ENCODE data around the gene RAPSN. TPM values are rescaled to one million over a fixed set of nuclear protein-coding genes. Genes with fewer than 3 reads are reported as not detected.

RAPSN gene
- polyA plus RNA-seq (2012; ENCODE audit: low read depth, missing spikeins), result not detected

DNA sequence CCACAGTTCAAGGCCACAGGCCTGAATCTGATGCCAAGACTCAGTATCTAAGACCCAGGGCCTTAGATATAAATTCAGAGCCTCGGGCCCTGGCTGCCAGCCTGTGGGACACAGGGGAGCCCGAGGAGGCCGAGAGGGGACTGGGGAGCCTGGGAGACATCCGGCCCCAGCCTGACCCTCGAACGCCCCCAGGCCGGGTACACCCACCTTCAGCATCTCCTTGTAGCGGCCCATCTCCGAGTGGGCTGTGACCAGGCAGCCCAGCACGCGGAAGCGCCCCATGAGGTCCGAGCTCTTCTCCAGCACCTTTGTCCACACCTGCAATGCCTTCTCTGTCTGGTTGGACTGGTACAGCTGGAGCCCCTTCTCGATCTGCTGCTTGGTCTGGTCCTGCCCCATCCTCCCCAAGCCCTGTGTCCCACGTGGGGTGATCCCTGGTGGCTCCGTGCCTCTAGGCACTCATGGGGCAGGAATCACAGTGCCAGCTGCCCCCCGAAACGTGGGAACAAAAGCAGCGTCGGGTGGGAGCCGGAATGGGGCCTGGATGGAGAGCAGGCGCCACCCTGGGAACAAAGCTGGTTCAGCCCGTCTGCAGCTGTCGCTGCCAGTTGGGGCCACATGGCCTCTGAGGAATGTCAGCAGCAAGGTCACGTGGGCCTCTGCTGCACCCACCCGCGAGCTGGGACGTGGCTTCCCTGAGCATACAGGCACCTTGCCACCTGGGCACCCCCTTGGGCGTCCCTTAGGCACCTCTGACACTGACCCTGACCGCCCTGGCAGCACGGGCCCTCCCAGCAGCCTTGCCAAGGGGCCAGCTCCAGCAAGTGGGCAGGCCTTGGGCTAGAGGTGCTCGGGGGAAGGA lies at the start of gene RAPSN:
Gene RAPSN, minus strand, starts transcription at position 571 of the 862 bp plus-strand sequence. Its CDS starts 172 bp downstream, at position 399.
- FAIRE-seq (no peak), DNase-seq (ENCODE audit: insufficient read length, low spot score) (no peak)
- no peak for TF ChIP-seq POU2F2 (IDR thresholded peaks at IDR 0.05; ENCODE audit: low read depth, low read length)
- no peak for TF ChIP-seq SPI1 (IDR thresholded peaks at IDR 0.05; ENCODE audit: low read depth, low read length)
- no peak for TF ChIP-seq TAF1 (IDR thresholded peaks at IDR 0.05; ENCODE audit: low read depth, low read length)
- TF ChIP-seq POLR2AphosphoS5 (IDR thresholded peaks at IDR 0.05; ENCODE audit: low read depth, low read length), result no peak
- TF ChIP-seq PAX5 (IDR thresholded peaks at IDR 0.05; ENCODE audit: insufficient read depth, low read length, severe bottlenecking), result no peak
- no peak for TF ChIP-seq POLR2A (IDR thresholded peaks at IDR 0.05; ENCODE audit: low read depth, low read length)

GRCh38 chr11:47498149-47498548 lies 49.2 kb upstream of the RAPSN start:
- FAIRE-seq, result no peak
- DNase-seq (ENCODE audit: insufficient read length, low spot score), result no peak
- TF ChIP-seq TAF1 (IDR thresholded peaks at IDR 0.05; ENCODE audit: low read depth, low read length), result no peak
- TF ChIP-seq POLR2AphosphoS5 (IDR thresholded peaks at IDR 0.05; ENCODE audit: low read depth, low read length), result no peak
- TF ChIP-seq POLR2A (IDR thresholded peaks at IDR 0.05; ENCODE audit: low read depth, low read length), result no peak
- no peak for TF ChIP-seq PAX5 (IDR thresholded peaks at IDR 0.05; ENCODE audit: insufficient read depth, low read length, severe bottlenecking)
- TF ChIP-seq POU2F2 (IDR thresholded peaks at IDR 0.05; ENCODE audit: low read depth, low read length), result no peak
- no peak for TF ChIP-seq SPI1 (IDR thresholded peaks at IDR 0.05; ENCODE audit: low read depth, low read length)

DNA sequence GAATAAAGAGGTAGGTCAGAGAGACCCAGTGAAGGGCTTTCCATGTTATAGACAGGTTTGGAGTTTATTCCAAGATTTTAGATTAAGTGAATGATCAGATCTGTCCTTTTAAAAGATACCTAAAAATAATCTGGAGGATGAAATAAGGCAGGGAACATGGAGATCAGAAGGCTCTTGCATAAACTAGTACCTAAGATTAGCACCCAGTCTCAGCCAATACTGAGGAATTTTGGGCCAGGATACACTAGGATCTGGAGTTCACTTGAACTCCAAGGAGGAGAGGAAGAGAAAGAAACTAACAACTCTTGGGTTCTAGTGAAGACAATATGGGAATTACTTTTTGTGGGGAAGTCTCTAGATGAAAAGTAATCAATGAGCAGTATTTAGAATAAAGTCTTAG lies 47.9 kb upstream of the RAPSN start:
- FAIRE-seq, result no peak
- DNase-seq (ENCODE audit: insufficient read length, low spot score), result no peak
- TF ChIP-seq SPI1 (IDR thresholded peaks at IDR 0.05; ENCODE audit: low read depth, low read length) (no peak), POLR2A (IDR thresholded peaks at IDR 0.05; ENCODE audit: low read depth, low read length) (no peak), TAF1 (IDR thresholded peaks at IDR 0.05; ENCODE audit: low read depth, low read length) (no peak), POU2F2 (IDR thresholded peaks at IDR 0.05; ENCODE audit: low read depth, low read length) (no peak), POLR2AphosphoS5 (IDR thresholded peaks at IDR 0.05; ENCODE audit: low read depth, low read length) (no peak), PAX5 (IDR thresholded peaks at IDR 0.05; ENCODE audit: insufficient read depth, low read length, severe bottlenecking) (no peak)

DNA sequence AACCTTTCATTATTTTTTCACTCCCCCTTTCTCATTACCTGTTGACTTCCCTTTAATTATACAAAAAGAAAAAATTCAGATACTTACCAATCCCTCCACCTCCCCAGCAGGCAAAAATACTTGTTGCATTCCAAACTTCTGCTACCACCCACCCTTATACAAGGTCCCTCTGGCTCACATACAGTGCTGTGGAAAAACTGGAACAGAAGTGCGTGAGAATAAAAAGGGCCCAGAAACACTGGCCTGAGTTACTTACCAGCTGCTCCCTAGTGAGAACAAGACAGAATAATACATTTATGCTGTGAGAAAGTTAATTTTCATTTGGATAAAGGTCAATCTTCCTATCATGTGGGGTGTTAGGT lies 46.9 kb upstream of the RAPSN start:
- FAIRE-seq, result no peak
- TF ChIP-seq PAX5 (IDR thresholded peaks at IDR 0.05; ENCODE audit: insufficient read depth, low read length, severe bottlenecking), result no peak

DNA sequence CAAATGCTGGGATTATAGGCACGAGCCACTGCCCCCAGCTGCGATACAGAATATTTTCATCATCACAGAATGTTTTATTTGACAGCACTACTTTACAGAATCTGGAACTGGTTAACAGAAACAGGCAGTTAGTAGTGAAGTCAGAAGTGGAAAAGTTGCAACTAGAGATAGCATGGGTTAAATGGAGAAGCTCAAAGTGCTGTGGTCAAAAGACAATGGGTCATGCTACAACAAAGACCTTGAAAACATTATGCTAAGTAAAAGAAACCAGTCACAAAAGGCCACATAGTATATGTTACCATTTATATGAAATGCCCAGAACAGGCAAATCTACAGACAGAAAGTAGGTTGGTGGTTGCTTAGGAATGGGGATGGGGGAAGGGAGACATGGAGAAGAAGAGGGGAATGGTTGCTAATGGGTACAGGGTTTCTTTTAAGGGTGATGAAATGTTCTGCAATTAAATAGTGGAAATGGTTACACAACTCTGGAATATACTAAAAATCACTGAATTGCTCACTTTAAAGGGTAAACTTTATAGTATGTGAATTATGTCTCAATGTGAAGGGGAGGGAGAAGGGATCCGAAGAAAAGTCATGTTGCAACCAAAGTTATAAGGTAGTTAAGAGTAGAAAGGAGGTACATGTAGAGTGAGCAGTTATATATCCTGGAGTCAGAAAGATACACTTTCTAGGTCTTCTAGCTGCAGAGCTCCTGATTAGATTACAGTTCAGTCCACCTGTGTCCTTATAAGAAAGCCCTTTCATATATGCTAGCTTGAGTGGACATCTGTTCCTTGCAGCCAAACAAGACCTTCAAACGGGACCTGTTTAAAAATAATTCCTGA lies 46.3 kb upstream of the RAPSN start:
- DNase-seq (ENCODE audit: insufficient read length, low spot score), result no peak

More for the DNA sequence above, 46.9 kb upstream of the RAPSN start:
- no peak for DNase-seq (ENCODE audit: insufficient read length, low spot score)

DNA sequence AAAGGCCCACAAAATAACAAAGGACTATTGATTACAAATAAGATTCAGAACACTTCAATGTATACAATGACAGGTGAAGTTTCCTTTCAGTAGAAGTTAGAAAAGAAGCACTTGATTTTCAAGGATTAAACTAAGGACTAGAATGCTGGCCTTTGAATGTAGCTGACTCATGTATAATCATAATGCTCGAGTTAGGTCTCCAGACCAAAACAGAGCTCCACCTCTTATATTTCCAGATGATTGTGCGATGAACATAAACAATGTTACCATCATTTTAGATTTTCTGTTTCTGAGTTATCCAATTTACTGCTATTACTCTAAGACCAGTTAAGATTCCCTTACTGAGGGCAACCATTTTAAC lies 40.4 kb upstream of the RAPSN start:
- DNase-seq (ENCODE audit: insufficient read length, low spot score) (no peak), FAIRE-seq (no peak)
- TF ChIP-seq PAX5 (IDR thresholded peaks at IDR 0.05; ENCODE audit: insufficient read depth, low read length, severe bottlenecking) (no peak), SPI1 (IDR thresholded peaks at IDR 0.05; ENCODE audit: low read depth, low read length) (no peak), POU2F2 (IDR thresholded peaks at IDR 0.05; ENCODE audit: low read depth, low read length) (no peak), TAF1 (IDR thresholded peaks at IDR 0.05; ENCODE audit: low read depth, low read length) (no peak), POLR2A (IDR thresholded peaks at IDR 0.05; ENCODE audit: low read depth, low read length) (no peak), POLR2AphosphoS5 (IDR thresholded peaks at IDR 0.05; ENCODE audit: low read depth, low read length) (no peak)

More for the DNA sequence above, 46.3 kb upstream of the RAPSN start:
- TF ChIP-seq POLR2AphosphoS5 (IDR thresholded peaks at IDR 0.05; ENCODE audit: low read depth, low read length) (no peak), POU2F2 (IDR thresholded peaks at IDR 0.05; ENCODE audit: low read depth, low read length) (no peak), SPI1 (IDR thresholded peaks at IDR 0.05; ENCODE audit: low read depth, low read length) (no peak), POLR2A (IDR thresholded peaks at IDR 0.05; ENCODE audit: low read depth, low read length) (no peak), TAF1 (IDR thresholded peaks at IDR 0.05; ENCODE audit: low read depth, low read length) (no peak), PAX5 (IDR thresholded peaks at IDR 0.05; ENCODE audit: insufficient read depth, low read length, severe bottlenecking) (no peak)
- no peak for FAIRE-seq

- no peak for FAIRE-seq
- DNase-seq (ENCODE audit: insufficient read length, low spot score), result no peak
- TF ChIP-seq PAX5 (IDR thresholded peaks at IDR 0.05; ENCODE audit: insufficient read depth, low read length, severe bottlenecking) (no peak), SPI1 (IDR thresholded peaks at IDR 0.05; ENCODE audit: low read depth, low read length) (no peak), POLR2A (IDR thresholded peaks at IDR 0.05; ENCODE audit: low read depth, low read length) (no peak), POLR2AphosphoS5 (IDR thresholded peaks at IDR 0.05; ENCODE audit: low read depth, low read length) (no peak), TAF1 (IDR thresholded peaks at IDR 0.05; ENCODE audit: low read depth, low read length) (no peak), POU2F2 (IDR thresholded peaks at IDR 0.05; ENCODE audit: low read depth, low read length) (no peak)
Observed at GRCh38 chr11:47488674-47489394, 39.9 kb upstream of the RAPSN start.

DNA sequence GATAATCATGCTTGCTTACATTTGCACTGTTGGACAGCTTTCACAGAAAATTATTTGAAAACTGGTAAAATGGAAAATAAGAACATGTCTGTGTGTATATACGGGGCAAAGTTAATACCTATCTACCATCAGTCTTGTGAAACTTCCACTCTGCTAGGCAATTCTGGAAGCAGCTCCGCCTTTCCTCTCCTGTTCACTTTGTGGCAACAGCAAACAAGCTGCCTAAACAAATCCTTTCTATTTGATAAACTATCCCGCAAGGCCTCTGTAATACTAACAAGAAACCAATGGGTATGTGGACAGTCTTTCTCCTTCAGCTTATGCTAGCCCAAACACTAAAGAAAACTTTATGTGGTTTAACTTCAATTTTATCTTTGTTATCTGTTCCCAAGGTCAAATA lies 39.2 kb upstream of the RAPSN start:
- DNase-seq (ENCODE audit: insufficient read length, low spot score), result no peak
- TF ChIP-seq POLR2AphosphoS5 (IDR thresholded peaks at IDR 0.05; ENCODE audit: low read depth, low read length), result no peak
- no peak for TF ChIP-seq POU2F2 (IDR thresholded peaks at IDR 0.05; ENCODE audit: low read depth, low read length)
- no peak for TF ChIP-seq POLR2A (IDR thresholded peaks at IDR 0.05; ENCODE audit: low read depth, low read length)
- TF ChIP-seq PAX5 (IDR thresholded peaks at IDR 0.05; ENCODE audit: insufficient read depth, low read length, severe bottlenecking), result no peak
- no peak for TF ChIP-seq SPI1 (IDR thresholded peaks at IDR 0.05; ENCODE audit: low read depth, low read length)
- no peak for TF ChIP-seq TAF1 (IDR thresholded peaks at IDR 0.05; ENCODE audit: low read depth, low read length)
- FAIRE-seq, result no peak

- TF ChIP-seq TAF1 (IDR thresholded peaks at IDR 0.05; ENCODE audit: low read depth, low read length) (no peak), POLR2A (IDR thresholded peaks at IDR 0.05; ENCODE audit: low read depth, low read length) (no peak), PAX5 (IDR thresholded peaks at IDR 0.05; ENCODE audit: insufficient read depth, low read length, severe bottlenecking) (no peak), SPI1 (IDR thresholded peaks at IDR 0.05; ENCODE audit: low read depth, low read length) (no peak), POU2F2 (IDR thresholded peaks at IDR 0.05; ENCODE audit: low read depth, low read length) (no peak), POLR2AphosphoS5 (IDR thresholded peaks at IDR 0.05; ENCODE audit: low read depth, low read length) (no peak)
- FAIRE-seq (no peak), DNase-seq (ENCODE audit: insufficient read length, low spot score) (no peak)
Observed at GRCh38 chr11:47487421-47487820, 38.5 kb upstream of the RAPSN start.

All from GM12891 (cell line).